Jurkat, Clone E6-1 (cell line): Measurements from ENCODE around the gene SAMD3. TPM values are rescaled to one million over a fixed set of nuclear protein-coding genes. Genes with fewer than 3 reads are reported as not detected.
"Not testable (repeated sequence)": the region's sequence is repeated elsewhere in the genome, so short reads cannot be mapped to it uniquely, and the experiment has no call there.

ENCODE experiments used
- DNase-seq: peaks from one replicate; pipeline ENCODE4 v3.0.0-alpha.2; 2011; ENCODE audit warnings: low read depth, low spot score
- H3K4me3 ChIP-seq: 2 replicates; pipeline ENCODE4 v1.5.1; 2011; ENCODE audit warnings: mild to moderate bottlenecking, low read length, control low read depth, moderate library complexity
- polyA plus RNA-seq: library from polyadenylated mRNA; unstranded; fragments of >200 nt; gene quantifications from one replicate; pipeline ENCODE4 v1.2.1, GENCODE V29; 2012; ENCODE audit warnings: missing spikeins; ENCODE audit not compliant: insufficient read length, insufficient read depth

Gene SAMD3, protein sequence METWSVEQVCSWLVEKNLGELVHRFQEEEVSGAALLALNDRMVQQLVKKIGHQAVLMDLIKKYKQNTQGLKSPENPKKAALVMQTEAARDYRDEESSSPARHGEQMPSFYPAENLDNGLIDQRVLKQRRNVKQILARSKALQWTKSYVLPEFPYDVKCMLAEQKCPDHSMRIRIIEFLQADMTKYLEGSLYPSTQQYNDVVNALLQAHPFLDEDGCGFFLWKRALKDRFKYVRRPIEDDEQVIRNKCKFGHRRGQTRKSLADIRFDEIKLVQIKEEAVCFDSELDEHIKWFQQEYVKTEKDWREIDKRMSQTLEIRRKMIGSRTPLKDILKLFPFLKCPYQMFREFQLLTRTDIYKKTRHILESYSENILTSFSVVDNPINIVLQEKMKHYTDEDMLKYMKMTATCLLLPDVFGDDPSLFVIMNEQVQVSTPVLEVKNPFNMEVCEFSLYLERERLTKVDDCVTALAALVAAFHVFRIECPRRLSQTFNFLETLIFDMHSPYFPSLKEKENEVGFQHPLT
- polyA plus RNA-seq = not detected

DNA sequence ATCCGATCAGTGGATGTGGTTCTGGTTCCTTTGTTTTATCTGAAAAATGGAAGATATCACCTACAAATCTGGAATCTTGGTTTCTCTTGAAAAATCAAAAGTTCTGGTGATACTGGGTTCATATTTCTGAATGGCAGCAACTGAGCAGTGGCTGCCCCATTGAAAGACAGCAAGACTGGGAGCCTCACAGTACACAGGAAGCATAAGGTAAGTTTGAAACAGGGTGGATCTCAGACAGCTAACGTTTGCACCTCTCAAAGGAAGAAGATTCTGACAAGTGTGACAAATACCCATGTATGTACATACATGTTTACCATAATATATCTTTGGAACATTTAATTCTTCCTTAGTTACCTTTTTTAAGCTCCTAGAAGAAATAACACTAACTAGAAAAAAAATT is at the start of gene SAMD3:
TSS of gene SAMD3 (minus strand) at position 177 of the 400 bp plus-strand sequence. CDS start 7,678 bp downstream, outside the sequence.
- H3K4me3 ChIP-seq = no peak within 1 kb of the TSS
- no peak for DNase-seq

DNA sequence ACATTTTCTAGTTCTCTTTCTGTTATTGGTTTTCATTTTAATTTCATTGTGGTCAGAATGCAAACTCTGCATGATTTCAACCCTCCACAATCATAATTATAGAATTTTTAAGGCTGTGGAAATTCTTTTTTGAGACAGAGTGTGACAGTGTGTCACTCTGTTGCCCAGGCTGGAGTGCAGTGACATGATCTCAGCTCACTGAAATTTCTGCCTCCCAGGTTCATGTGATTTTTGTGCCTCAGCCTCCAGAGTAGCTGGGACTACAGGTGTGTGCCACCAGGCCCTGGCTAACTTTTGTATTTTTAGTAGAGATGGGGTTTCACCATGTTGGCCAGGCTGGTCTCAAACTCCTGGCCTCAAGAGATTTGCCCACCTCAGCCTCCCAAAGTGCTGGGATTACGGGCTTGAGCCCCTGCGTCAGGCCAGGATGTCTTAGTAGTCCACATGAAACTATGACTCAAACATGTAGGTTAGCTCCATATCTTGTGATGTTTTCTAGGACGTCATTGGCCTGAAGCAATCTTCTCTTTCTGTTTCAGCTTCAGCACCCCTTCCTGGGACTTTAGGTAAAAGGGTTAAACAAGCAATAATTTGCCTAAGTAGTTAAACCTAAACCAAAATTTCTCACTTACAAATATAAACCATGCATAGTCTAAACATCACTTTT is 47.4 kb upstream of the SAMD3 start:
- DNase-seq = no peak
- H3K4me3 ChIP-seq = no peak overlapping the region

DNA sequence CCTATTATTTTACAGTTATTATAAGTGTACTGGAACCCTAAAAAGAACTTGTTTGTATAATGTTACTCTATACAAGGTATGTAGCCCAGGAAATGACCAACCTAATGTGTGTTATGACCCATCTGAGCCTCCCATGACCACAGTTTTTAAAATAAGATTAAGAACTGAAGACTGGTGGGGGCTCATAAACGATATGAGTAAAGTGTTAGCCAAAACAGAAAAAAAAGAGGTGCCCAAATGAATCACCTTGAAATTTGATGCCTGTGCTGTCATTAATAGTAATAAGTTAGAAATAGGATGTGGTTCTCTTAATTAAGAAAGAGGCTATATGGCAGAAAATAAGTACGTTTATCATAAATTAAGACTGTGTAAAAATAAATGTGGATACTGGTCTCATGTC is 42.8 kb upstream of the SAMD3 start:
- not testable (repeated sequence) for H3K4me3 ChIP-seq, DNase-seq

DNA sequence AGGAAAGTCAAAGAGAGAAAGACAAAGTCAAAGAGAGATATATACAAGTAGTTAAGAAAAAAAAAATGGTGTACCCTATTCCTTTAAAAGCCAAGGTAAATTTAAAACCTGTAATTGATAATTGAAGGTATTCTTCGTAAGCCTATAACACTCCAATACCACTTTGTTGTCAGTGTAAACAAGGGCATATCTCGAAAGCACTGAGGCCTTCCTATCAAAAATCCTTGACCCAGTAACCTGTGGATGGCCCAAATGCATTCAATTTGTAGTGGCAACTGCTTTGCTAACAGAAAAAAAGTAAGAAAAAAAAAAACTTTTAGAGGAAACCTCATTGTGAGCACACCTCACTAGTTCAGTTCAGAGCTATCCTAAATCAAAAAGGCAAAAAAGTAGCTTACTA is 39.3 kb upstream of the SAMD3 start:
- DNase-seq = no peak
- H3K4me3 ChIP-seq = no peak overlapping the region

DNA sequence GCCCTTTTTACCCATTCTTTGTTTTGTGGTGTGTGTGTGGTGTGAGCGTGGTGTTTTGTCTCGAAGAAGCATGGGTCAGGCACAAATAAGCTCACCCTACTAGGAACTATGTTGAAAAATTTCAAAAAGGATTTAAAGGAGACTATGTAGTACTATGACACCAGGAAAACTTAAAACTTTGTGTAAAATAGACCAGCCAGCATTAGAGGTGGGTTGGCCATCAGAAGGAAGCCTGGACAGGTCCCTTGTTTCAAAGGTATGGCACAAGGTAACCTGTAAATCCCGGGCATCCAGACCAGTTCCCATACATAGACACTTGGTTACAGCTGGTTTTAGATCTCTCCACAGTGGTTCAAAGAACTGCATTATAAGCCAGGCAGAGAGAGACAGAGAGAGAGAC is 38.8 kb upstream of the SAMD3 start:
- not testable (repeated sequence) for DNase-seq, H3K4me3 ChIP-seq

DNA sequence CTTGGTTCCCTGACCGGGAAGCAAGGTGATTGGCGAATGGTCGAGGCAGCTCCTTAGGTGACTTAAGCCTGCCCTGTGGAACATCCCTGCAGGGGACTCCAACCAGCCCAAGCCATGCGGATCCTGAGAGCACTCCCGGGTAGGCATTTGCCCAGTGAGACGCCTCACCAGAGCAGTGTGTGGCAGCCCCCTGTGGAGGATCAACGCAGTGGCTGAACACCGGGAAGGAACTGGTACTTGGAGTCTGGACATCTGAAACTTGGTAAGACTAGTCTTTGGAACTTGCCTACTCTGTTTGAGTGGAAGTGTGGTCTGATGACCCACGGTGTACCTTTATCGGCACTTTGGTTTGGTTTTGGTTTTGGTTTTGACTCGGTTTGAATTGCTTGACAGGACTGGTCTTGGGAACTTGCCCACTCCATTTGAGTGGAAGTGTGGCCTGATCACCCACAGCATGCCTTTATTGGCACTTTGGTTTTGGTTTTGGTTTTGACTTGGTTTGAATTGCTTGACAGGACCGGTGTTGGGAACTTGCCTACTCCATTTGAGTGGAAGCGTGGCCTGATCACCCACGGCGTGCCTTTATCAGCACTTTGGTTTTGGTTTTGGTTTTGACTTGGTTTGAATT is 38.0 kb upstream of the SAMD3 start:
- DNase-seq, H3K4me3 ChIP-seq: not testable (repeated sequence)

DNA sequence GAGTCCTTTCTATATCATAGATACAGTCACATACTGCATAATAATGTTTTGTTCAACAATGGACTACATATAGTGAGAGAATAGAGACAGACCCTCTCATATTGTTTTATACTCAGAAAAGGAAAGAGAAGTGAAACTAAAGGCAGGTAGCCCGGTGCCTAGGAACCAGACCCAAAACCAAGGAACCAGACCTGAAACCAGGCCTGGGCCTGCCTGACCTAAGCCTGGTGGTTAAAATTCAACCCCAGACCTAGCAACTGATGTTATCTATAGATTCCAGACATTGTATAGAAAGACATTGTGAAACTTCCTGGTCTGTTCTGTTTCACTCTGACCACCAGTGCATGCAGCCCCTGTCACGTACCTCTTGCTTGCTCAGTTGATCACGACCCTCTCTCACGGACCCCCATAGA is 37.3 kb upstream of the SAMD3 start:
- not testable (repeated sequence) for H3K4me3 ChIP-seq, DNase-seq

DNA sequence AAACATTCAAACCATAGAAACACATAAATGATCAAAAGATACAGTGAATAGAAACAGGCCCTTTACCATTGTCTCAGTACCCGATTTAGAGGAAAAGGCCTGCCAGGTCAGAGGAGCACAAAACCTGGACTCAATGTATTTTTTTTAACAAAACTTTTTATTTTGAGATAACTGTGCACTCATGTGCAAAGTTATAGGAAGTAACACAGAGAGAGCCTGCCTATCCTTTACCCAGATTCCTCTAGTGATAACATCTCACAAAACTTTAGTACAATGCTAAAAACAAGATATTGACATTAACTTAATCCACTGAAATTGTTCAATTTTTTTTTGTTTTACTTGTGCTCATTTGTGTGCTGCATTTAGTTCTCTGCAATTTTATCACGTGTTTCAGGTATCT is 36.8 kb upstream of the SAMD3 start:
- no peak overlapping the region for H3K4me3 ChIP-seq
- no peak for DNase-seq

DNA sequence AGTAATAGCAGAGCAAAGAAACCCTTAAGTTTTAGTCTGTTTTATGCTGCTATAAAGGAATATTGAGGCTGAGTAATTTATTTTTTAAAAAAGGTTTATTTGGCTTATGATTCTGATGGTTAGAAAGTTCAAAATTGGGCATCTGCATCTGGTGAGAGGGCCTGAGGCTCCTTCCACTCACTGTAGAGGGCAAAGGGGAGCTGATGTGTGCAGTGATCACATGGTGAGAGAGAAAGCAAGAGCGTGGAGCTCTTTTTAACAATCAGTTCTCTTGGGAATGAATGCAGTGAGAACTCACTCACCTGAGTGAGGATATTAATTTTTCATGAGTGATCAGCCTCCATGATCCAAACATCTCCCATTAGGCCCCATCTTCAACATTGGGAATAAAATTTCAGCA is 36.4 kb upstream of the SAMD3 start:
- H3K4me3 ChIP-seq = no peak overlapping the region
- DNase-seq = no peak

DNA sequence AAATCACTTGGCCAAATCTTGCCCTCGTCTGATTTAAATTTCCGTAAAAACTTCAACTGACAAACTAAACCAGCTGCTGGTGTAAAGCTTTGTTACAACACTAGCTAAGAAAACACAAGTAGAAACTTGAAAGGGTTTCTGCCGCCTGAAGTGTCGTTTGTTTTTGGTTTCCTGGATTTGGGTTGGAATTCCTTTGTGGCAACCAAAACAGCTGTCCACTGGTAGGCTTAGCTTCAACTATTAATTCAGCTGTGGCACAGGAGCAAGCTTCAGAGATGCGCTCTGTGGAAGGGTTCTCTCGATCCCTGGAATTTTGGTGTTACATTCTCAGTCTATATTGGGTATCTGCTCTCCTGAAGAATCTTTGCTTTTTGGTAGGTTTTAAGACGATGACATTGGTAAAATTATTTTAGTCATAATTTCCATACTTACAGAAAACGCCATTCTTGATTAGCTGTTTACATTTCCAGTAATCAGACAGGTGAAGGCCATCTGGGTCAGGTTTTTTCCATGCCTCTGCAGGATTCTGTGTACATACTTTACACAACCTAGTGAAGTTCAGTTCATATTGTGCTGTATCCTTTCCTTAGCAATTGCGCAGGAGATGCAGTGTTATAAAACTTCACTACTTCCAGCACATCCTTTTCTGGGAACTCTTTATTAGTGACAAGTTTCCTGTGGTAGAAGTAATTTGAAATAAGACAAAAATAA is 29.9 kb upstream of the SAMD3 start:
- no peak for DNase-seq
- H3K4me3 ChIP-seq = no peak overlapping the region

DNA sequence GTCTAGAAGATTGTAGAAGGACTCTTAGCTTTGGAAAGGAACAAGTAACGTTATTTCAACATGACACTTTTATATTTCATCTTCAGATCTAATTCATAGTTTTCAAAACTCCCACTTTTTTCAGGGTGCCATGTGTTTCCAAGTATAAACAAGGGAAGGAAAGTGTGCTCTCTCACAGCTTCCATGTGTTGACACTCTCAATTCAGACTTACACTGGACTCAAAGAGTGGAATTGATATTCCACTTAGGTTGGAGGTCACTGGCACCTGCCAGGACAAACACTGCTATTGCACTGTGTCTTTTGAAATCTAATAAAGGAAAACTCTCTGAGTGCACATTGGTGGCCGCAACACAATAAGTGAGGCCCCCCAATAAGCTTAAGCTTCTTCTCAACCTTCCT is 22.5 kb upstream of the SAMD3 start:
- H3K4me3 ChIP-seq = no peak overlapping the region

DNA sequence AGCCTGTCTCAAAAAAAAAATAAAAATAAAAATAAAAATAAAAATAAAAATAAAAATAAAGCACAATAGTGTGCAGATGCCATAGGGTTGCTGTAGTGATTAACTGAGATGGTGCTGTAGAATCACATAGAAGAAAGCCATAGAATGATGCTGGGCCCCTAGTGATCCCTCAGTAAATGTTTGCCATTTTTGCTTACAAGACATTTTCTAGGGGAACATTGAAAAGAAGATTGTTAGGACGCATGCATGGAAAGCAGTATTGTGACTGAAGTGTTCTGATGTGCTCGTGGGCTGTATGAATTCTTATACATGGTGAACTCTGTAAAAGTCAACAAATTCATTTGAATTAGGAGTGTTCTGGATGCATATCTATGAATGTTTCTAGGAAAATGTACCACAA is 22.0 kb upstream of the SAMD3 start:
- H3K4me3 ChIP-seq = no peak overlapping the region
- no peak for DNase-seq

More for the DNA sequence above, 22.5 kb upstream of the SAMD3 start:
- DNase-seq = no peak

DNA sequence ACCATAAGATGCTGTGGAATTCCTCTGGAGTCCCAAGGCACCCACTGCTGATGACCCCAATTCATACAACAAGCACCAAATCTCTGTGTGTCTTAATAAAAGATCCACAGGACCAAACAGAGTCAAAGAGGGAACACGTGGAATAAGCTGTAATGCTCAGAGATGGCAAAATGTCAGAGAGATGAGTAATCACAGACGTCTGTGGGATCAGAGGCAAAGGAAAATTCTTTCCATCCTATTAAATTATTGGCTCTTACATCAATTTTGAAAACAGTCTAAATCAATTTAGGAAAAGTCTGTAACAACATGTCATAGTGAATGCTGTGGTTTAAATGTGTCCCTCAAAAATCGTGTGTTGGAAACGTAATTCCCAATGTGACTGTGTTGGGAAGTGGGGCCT is 17.5 kb upstream of the SAMD3 start:
- no peak for DNase-seq

DNA sequence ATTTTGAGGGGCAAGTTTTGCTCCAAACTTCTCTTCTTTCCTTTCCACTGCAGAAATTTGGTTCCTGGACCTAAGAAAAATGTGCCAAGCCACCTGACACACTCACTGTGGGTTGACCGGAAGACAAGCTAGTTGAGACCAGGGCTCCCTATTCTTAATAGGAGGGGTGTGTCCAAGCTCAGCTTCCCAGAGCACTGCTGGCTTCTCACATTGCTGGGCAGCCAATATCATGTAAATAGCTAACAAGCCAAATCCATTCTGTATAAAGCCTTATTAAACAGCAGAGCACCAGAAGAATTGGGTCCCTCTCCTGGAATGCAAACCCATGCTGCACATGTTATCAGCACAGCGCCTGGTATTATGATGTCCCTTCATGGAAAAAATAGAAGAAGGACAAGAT is 17.0 kb upstream of the SAMD3 start:
- H3K4me3 ChIP-seq = no peak overlapping the region
- DNase-seq = no peak

More for the DNA sequence above, 17.5 kb upstream of the SAMD3 start:
- H3K4me3 ChIP-seq = no peak overlapping the region

DNA sequence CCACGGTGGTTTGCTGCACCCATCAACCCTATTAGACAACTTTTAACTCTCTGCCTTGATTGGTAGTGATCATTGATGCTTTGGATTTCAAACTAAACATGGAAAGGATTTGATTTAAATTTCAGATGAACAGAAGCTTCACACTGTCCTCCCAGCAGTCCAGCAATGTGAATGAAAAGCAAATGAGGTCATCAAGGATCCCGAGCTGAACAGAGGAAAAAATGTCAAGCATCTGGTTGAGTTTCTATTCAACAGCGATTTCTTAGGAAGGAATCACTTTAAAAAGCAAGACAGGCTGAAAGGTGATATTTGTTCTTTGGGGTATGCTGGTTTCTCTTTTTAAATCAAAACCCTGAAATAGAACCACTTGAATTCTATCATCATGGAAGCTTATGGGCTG is 10.6 kb upstream of the SAMD3 start:
- H3K4me3 ChIP-seq = no peak overlapping the region
- no peak for DNase-seq

DNA sequence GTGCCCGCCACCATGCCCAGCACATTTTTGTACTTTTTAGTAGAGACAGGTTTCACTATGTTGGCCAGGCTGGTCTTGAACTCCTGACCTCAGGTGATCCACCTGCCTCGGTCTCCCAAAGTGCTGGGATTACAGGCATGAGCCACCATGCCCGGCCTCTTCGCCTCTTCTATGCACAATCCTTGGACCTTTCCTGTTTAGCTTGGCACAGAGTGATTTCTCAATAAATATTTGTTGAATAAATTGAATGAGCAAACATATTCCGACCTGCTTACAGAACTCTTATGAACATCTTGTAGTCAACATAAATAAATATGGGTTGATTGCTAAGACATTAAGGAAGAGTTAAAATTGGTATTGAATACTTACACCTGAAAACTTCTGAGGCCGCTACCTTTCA is 7.8 kb upstream of the SAMD3 start:
- H3K4me3 ChIP-seq, DNase-seq: not testable (repeated sequence)

DNA sequence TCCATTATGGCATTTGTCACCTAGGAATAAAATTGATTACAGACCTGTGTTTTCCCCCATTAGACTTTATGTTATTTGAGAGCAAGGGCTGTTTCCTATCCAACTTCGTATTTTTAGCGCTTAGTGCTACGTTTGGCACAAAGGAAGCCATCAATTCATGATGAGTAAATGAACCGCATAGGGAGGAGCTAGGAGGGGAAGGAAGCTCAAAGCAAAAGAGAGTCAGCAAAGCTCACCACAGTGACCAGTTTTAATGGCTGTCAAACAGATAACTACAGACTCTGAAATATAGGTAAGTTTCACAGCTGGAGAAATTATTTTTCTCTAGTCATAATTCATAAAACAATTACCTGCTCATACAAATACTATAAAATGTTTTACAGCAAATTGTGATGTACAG is 6.9 kb upstream of the SAMD3 start:
- DNase-seq = no peak
- no peak overlapping the region for H3K4me3 ChIP-seq

DNA sequence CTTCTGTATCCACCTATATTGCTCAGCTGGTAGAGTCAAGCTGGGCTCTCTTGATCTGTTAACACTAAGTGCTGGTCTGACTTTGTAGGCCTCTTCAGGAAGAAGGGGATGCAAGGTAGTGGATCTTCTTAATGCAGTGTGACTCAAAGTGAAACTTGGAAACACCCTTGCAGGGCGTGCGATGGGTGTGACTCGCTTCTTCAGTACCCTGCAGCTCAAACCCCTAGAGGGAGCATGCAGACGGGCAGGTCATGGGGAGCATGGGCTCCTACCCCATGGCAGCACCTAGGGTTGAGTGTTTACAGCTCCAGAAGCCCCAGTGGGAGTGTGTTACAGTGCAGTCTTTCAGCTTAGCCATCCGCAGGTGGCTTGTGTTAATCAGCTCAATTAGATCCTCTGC is 757 bp upstream of the SAMD3 start:
- peak; percentile 22 for DNase-seq
- H3K4me3 ChIP-seq = no peak overlapping the region

DNA sequence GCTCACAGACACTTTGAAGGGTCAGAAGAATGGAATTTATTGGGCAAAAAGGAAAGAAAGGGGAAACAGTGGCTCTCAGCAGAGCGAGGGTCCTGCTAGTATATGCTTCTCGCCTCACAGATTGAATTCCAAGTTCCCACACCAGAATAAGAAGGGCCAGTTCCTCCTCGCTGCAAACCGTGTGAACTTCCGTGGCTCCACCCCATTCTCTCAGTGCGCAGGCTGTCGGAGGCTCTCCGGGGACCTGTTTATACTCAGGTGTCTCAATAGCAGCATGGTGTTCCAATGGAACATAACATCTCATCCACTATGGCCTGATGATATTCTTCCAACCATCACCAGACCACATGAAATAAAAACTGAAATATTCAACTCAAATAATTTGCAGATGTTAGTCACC is 4.6 kb downstream of the SAMD3 start:
- no peak overlapping the region for H3K4me3 ChIP-seq
- DNase-seq = no peak
